ENCODE measurements around the gene CASZ1. TPM values are rescaled to one million over a fixed set of nuclear protein-coding genes. Genes with fewer than 3 reads are reported as not detected.

CASZ1 gene
- total and polyA plus RNA-seq, 10 of the 15 experiments (the other 5 are each of a cell fraction or from before 2014, with no cell fraction given) = 0.52 to 9.8 (median 3.7) TPM

DNA sequence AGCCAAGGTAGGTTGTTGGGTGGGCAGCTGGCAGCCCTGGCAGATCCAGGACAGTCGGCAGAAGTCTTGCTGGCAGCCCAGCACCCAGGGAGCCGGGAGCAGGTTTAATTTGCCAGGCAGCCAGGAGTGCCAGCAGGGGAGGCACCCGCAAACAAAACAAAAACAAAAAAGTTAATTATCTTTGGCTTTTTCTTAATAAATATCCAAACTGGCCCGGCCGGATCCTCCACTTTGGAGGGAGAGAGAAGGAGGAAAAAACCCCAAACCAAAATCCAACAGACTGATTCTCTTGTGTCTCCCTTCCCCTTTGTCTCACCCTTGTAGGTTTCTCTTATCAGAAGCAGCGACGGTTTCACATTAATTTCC is 97.0 kb downstream of the CASZ1 start (continued):
- TF ChIP-seq, protein P1, sequence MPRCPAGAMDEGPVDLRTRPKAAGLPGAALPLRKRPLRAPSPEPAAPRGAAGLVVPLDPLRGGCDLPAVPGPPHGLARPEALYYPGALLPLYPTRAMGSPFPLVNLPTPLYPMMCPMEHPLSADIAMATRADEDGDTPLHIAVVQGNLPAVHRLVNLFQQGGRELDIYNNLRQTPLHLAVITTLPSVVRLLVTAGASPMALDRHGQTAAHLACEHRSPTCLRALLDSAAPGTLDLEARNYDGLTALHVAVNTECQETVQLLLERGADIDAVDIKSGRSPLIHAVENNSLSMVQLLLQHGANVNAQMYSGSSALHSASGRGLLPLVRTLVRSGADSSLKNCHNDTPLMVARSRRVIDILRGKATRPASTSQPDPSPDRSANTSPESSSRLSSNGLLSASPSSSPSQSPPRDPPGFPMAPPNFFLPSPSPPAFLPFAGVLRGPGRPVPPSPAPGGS (IDR thresholded peaks at IDR 0.05; ENCODE audit: borderline replicate concordance, insufficient read depth, low read depth, low read length, poor library complexity, severe bottlenecking) = no peak
- no peak for TF ChIP-seq CREM (IDR thresholded peaks at IDR 0.05; ENCODE audit: low read depth)
- TF ChIP-seq, protein P2, sequence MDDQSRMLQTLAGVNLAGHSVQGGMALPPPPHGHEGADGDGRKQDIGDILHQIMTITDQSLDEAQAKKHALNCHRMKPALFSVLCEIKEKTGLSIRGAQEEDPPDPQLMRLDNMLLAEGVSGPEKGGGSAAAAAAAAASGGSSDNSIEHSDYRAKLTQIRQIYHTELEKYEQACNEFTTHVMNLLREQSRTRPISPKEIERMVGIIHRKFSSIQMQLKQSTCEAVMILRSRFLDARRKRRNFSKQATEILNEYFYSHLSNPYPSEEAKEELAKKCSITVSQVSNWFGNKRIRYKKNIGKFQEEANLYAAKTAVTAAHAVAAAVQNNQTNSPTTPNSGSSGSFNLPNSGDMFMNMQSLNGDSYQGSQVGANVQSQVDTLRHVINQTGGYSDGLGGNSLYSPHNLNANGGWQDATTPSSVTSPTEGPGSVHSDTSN (IDR thresholded peaks at IDR 0.05; ENCODE audit: insufficient replicate concordance, low read depth, low read length) = no peak
- TF ChIP-seq, protein P3, sequence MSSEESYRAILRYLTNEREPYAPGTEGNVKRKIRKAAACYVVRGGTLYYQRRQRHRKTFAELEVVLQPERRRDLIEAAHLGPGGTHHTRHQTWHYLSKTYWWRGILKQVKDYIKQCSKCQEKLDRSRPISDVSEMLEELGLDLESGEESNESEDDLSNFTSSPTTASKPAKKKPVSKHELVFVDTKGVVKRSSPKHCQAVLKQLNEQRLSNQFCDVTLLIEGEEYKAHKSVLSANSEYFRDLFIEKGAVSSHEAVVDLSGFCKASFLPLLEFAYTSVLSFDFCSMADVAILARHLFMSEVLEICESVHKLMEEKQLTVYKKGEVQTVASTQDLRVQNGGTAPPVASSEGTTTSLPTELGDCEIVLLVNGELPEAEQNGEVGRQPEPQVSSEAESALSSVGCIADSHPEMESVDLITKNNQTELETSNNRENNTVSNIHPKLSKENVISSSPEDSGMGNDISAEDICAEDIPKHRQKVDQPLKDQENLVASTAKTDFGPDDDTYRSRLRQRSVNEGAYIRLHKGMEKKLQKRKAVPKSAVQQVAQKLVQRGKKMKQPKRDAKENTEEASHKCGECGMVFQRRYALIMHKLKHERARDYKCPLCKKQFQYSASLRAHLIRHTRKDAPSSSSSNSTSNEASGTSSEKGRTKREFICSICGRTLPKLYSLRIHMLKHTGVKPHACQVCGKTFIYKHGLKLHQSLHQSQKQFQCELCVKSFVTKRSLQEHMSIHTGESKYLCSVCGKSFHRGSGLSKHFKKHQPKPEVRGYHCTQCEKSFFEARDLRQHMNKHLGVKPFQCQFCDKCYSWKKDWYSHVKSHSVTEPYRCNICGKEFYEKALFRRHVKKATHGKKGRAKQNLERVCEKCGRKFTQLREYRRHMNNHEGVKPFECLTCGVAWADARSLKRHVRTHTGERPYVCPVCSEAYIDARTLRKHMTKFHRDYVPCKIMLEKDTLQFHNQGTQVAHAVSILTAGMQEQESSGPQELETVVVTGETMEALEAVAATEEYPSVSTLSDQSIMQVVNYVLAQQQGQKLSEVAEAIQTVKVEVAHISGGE (CRISPR knock-in tag; IDR thresholded peaks at IDR 0.05) = no peak

DNA sequence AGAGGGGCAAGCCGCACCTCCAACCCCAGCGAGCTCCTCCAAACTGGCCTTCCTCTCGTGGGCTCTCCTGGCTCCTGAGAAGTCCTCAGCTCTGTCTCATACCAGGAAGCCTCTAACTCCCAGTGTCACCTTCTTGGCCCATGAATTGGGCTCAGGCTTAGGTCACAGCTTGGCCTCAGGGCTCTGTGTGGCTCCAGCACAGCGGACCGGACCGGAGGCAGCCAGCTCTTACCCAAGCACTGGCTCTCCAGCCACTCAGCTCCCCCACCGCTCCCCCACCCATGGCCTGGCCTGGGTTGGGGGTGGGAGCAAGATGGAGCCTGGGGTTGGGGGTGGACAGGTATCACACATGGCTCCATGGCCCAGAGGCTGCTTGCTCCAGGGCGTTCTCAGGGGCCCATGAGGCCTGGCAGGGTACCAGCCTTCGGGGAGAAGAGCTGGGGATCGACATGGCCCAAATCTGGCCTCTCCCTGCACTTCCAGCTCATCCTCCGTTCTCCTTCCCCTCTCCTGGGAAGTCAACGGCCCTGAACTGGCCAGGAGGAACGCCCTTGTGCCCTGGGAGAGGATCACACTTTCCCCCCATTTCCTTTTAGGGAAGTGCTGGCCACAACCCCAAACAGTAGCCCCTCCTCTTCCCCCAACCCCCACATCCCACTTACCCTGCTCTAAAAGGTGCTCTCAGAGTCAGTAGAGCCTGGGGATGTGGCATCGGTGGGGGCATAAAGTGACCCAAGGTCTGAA is 97.5 kb downstream of the CASZ1 start:
- H3K4me1 ChIP-seq (ENCODE audit: control insufficient read depth, insufficient read depth, low read length) = no peaks in the 10 kb centered on the region
- TF ChIP-seq SREBF2 (IDR thresholded peaks at IDR 0.05; ENCODE audit: low read length) = no peak
- TF ChIP-seq MEF2A (IDR thresholded peaks at IDR 0.05; ENCODE audit: insufficient read depth, low read depth, low read length) = no peak
- TF ChIP-seq MYB (IDR thresholded peaks at IDR 0.05; ENCODE audit: borderline replicate concordance, low read depth, low read length) = no peak
- TF ChIP-seq GABPA (IDR thresholded peaks at IDR 0.05; ENCODE audit: low read depth) = no peak
- no peak for TF ChIP-seq CHD4 (IDR thresholded peaks at IDR 0.05)
- no peak for TF ChIP-seq RELA (IDR thresholded peaks at IDR 0.05; ENCODE audit: borderline replicate concordance, partially characterized antibody)
- no peak for TF ChIP-seq IRF4 (IDR thresholded peaks at IDR 0.05; ENCODE audit: low read depth, low read length)
- TF ChIP-seq ZZZ3 (IDR thresholded peaks at IDR 0.05; ENCODE audit: control insufficient read depth, insufficient read length, low read depth) = no peak
- TF ChIP-seq ASH2L (IDR thresholded peaks at IDR 0.05; ENCODE audit: borderline replicate concordance, low read depth) = no peak
- no peak for TF ChIP-seq ATF7 (IDR thresholded peaks at IDR 0.05; ENCODE audit: low read depth)
- no peak for TF ChIP-seq JUND (IDR thresholded peaks at IDR 0.05; ENCODE audit: low read depth, low read length)
- TF ChIP-seq ATF2 (IDR thresholded peaks at IDR 0.05; ENCODE audit: low read length) = no peak

More for the DNA sequence above, 97.5 kb downstream of the CASZ1 start:
- in situ Hi-C loops (cut with MboI) = no loop called here
- CTCF ChIA-PET = interaction anchor here (1.2 kb wide), 1 partner anchor 173 kb away, joined by 4 read pairs; no protein-coding TSS in a partner anchor
- no peak overlapping the region for H3K27ac ChIP-seq (ENCODE audit: control insufficient read depth, insufficient read depth)
- SMC1A ChIA-PET (ENCODE audit: uncharacterized antibody, unreplicated experiment) = no interaction called here
- H3K36me3 ChIP-seq (ENCODE audit: control insufficient read depth in 2 of 2, insufficient read depth in 2 of 2, low read length in 1 of 2) = no peaks in the 10 kb centered on the region
- H3K79me2 ChIP-seq (ENCODE audit: control insufficient read depth, insufficient read depth, low read length) = no peaks in the 10 kb centered on the region
- FAIRE-seq = no peak
- RAD21 ChIA-PET (ENCODE audit: unreplicated experiment) = no interaction called here
- POLR2A ChIA-PET = no interaction called here
- BruUV-seq (replicated peaks) = no TSS peak
- intact Hi-C loops (cut with micrococcal nuclease; ENCODE audit: unreplicated experiment) = no loop called here
- no peaks in the 10 kb centered on the region for H3K9me3 ChIP-seq (replicated peaks; ENCODE audit: control insufficient read depth, insufficient read depth, low read length)
- DNase-seq (ENCODE audit: low read depth, low spot score) = no peak
- no peak overlapping the region for H3K4me2 ChIP-seq (ENCODE audit: control insufficient read depth, insufficient read depth)
- no peak overlapping the region for H3K4me3 ChIP-seq
- H4K20me1 ChIP-seq (ENCODE audit: control insufficient read depth, insufficient read depth) = no peaks in the 10 kb centered on the region
- no peaks in the 10 kb centered on the region; a peak in 3 of 4 replicates for H3K27me3 ChIP-seq (replicated peaks in 1 of 2; ENCODE audit: control insufficient read depth in 2 of 2, insufficient read depth in 2 of 2, low read length in 1 of 2)
- no peak overlapping the region for H2AFZ ChIP-seq (ENCODE audit: control insufficient read depth, low read depth, low read length)
- no peak overlapping the region for H3K9ac ChIP-seq (ENCODE audit: control insufficient read depth, insufficient read depth, low read length)
- 45% methylated on average over 14 of the region's 14 CpGs for WGBS (ENCODE audit: insufficient coverage, insufficient replicate concordance, low lambda C conversion rate, missing lambda C conversion rate)
- ATAC-seq = no peak
